ENCODE data around the gene JAK1.

Gene JAK1

DNA sequence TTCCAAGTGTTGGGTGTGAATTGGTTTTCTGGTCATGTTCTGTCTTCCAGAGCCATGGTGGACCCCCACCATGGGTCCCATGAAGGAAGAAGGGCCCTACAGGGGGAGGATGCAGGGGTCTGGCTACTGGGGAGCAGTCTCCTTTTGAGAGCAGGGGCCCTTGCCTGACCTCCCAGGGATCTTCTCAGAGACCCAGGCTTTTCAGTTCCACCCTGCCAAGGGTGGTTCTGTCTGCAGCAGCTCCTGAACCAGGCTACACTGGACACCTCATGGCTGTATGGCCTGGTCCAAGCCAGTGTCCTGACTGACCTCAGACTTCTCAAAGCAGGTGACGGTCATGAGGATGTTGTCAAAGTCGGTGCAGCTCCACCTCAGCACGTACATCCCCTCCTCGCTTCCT is 109.0 kb downstream of the JAK1 start:
- no peak for DNase-seq

DNA sequence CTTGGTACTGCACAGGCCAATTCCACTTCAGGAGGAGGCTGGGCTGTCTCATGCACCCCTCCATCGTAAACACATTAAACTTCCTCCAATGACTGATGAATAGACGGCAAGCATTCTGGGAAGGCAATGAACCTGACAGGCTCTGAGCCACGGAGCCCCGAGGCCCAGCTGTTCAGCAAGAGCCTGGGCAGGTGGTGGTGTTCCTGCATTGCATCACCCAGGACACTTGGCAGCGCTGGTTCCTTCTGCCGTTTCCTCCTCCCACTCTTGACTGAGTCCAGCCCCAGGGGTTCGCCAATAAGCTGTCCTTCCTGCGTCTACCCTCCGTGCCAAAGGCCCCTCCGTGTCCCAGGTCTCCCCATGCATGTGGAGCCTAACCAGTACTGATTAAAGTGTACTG is 109.8 kb downstream of the JAK1 start:
- DNase-seq: no peak

DNA sequence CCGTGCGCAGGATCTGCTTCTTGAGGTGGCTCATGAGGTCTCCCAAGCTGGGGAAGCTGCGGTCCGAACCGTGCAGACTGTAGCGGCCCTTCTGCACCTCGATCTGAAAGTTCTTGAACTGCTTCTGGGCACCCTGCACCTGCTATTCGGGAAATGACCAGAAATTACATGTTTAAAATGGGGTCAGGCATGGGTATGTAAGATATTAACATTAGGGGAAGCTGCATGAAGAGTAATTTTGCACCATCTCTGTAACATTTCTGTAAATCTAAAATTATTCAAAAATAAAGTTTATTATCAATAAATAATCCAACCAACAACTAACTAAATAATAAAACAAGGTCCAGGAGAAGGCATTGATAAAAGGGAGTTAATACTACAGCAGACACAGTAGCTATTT is 110.8 kb downstream of the JAK1 start:
- no peak for DNase-seq

DNA sequence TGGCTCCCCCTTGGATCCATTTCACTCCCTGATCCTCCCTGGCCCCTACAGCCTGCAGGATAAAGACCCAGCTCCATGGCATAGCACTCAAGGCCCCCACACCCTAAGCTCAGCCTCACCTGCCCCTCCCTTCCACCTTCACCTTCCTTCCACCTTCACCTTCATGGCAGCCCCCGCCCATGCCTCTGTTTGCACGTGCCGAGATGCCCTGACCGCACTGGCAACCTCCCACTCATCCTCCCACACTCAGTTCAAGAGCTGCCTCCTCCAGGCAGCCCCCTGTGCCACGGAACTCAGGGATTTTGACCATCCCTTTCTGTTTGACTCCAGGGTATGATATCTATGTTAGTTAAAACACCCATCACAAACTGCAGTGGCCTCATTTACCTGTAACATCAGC is 111.7 kb downstream of the JAK1 start:
- no peak for DNase-seq

DNA sequence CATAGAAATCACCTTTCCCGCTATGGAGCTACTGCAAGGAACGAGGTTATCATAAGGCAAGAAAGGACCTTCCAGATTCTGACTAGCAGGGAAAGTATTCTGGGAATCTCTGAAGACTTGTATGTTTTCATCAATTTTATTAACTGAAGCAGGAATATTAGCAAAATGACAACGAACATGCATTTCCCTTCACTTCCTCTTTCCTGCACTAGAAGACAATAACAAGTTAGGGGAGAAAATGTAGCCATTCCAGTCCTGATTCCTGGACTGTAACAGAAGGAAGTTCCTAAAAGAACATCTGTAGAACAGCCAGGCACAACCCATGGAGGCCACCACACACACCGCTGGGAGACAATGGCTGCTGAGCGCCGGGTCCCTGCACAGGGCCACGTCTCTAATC is 114.7 kb downstream of the JAK1 start:
- DNase-seq: no peak

DNA sequence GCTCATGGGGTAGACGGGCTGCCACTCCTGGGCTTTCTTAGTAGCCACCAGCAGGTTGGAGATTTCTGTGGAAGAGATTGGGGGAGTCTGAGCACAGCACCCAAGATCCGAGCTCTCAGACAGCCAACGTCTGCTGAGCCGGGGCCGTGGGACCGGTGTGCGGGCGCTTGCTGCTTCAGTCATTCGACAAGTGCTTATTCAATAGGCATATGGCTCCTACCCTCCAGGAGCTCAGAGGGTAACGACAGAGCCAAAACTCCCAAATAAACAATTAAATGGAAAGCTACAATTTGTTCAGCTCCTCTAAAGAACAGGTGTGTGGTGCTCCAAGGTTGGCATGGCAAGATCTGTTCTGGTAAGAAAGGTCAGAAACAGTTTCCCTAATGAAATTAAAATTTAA is 115.5 kb downstream of the JAK1 start:
- no peak for DNase-seq

DNA sequence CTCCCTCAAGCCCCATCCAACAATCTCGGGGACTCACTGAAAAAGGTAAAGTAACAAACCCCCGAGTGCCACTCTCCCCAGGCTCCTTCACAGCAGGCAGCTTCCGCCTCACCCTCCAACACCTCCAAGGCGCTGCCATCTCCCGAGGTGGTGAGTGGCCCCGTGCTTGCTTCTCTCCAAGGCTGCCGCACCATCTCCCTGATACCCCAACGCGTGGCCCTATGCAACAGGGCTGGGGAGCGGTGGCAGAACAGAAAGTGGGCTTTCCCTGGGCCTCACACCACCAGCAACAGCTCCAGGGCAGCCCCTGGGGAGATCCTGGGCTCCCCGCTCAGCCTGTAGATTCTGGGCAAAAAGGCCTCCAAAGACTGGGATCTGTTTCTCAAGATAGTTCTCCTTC is 116.4 kb downstream of the JAK1 start:
- DNase-seq: no peak

DNA sequence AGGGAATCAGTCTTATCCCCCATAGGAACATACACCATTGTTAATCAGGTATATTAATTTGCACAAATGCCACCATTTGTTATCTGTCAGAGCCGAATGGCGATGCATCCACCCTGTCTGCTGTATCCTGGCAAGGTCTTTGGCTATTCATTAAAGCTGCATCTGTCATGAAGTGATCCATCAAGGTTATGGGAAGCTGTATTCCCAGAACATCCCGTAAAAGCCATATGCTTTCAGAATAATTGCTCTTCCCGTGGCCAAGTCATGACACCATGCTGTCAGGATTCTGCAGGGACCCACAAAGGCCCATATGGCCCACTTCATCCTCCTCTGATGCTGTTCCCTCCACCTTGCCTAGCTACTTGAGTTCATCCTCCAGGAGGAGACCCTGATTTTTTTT is 117.5 kb downstream of the JAK1 start:
- DNase-seq: no peak

DNA sequence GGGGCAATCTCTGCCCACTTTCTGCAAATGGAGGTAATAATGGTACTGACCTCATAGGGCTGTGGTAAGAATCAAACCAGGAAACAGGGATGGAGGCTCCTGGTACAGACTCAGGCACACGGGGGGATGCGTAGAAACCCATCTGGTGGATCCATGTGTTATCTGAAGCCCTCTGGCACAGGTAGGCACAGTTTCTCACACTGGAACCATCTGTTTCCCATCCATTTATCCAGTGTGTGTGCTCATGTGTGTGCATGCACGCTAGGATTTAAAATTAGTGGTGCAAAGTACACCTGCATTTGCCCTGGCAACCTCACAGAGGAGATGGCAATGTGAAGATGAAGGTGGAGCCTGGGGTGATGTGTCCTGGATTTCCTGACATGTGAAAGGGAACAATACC is 118.2 kb downstream of the JAK1 start:
- no peak for DNase-seq

DNA sequence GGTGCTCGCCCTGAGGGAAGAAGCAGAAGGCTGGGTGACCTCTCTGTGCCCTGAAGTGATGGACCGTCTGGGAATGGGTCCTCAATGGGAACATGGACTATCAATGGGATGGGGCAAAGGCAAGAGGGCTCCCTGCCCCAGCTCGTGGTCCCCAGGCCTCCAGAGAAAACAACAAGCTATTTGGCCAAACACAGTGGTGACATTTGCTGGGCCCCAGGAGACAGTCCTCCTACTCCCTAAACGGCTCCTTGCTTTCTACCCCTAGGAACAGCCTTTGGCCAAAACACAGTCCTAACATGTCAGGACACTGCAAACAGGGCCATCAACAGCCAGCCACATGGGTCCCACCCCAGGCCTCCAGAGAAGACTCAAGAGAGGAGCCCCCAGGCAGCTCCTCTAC is 118.7 kb downstream of the JAK1 start:
- DNase-seq: no peak

DNA sequence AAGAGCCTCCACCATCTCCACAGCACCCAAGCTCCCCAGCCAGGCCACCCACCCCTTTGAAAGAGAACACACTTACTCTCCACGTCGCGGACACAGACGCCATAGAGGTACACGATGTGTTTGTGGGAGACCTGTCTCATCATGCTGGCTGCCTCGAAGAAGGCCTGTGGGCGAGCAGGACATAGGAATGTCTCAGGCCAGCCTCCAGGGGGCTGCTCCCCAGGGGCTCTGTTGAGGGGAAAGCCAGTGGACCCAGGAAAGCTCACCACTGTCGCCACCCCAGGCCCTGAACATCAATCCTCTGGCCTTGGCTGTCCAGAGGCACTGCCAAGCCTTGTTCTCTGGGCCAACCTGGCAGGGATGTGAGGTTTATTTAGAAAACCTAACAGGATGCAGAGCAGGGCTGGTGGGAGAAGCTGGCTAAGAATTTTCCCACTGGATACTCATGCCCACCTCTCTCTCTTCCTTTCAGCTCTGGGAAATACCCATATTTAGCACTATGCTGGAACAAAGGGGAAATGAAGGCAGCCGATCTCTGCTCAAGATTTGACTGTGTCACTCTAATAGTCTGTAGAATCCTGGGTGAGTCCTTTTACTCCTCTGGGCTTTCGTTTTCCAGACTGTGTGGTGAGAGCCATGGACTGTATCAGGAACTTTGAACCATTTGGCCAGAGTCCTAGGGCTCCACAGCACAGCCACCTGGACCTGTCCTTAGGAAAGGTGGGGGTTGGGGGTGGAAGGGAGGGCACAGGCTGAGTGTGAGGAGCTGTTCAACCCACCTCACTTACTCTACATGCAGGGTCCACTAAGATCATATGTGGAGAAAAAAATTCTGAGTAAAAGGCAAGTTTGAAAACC is 119.5 kb downstream of the JAK1 start:
- no peak for DNase-seq

DNA sequence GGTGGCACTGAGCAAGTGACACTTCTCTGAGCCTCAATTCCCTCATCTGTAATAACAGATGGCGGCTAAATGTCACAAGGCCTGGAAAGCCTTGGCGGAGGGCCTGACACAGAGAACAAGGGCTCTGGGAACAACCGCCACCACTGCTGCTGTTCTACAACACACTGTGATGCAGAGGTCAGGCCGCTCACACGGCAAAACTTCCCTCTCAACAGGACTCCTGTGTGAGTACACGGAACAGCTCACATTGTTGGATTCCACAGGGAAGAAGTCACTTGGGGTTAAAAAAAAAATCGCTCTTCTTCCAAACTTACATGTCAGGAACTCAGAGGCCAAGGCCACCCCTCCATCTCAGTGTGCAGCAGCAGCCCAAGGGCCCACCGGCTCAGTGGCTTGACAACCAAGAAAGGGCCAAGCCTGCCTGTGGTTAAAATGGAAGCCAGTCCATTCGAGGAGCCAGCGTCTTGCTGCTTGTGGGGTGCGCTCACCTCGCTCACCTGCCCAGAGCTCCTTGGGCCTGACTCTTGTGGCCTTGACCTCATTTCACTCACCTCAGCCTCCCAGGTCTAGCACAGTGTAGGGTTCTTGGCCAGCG is 120.4 kb downstream of the JAK1 start:
- no peak for DNase-seq

DNA sequence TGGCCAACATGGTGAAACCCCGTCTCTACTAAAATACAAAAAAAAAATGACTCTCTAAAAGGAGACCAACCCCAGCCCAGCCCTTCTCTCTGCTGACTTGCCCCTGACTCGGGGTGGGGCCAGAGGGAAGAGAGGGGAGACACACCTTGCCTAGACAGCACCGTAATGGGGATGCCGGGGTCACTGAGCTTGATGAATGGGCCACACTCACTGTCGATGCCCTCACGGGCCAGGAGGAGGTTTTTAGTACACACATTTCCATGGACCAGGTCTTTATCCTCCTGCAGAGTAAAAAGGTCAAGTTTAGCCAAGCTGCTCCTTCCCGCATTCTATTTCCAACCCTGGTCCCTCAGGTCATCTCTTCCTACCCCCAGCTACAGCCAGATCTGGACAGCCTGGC is 121.7 kb downstream of the JAK1 start:
- no peak for DNase-seq

DNA sequence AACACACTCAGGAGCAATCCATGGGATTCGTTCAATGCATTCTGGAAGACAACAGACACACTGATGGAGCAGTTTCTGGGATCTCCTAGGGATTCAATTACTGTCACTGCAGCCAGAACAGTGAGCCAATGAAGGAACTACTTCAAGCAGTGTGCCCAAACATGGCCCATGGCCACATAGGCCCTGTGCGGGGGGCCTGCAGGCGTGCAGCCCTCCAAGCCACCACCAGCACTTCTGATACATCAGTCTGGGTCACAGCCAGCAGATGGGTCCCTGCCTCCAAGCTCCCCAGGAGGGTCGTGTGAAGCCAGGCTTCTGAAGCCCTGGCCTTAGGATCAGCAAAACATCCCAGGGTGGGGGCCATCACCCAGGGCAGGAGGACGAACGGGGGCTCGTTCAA is 122.2 kb downstream of the JAK1 start:
- no peak for DNase-seq

DNA sequence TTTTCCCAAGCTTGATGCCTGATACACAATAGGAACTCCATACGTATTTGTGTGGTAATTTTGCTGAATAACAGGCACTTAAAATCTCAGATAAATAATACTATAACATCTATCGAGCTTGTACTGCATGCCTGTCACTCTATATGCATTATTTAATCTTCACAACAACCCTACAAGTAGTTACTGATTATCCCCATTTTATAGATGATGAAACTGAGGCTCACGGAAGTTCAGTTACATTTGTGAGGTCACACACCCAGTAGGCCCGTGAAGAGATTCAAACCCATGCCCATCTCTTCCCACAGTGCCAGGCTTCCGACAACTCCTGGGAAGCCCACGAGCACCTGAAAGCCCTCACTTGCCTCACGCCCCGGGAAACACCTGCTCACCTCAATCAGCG is 122.7 kb downstream of the JAK1 start:
- no peak for DNase-seq

DNA sequence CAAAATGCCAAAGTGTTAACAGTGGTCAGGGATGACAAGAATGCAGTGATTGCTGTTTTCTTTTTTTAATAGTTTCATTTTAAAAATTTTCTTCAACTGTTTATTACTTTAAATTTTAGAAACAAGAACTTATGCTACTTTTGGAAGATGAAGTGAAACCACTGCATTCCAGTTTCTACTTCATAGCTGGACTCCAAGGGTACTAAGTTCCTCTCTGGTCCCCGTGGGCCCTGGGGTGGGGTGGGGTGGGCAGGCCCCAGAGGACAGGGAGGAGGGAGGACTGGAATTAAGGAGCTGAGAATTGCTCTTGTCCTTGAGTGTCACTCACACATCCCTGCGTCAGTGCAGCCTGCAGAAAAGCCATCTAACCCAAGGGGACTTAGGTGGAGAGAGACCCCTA is 124.1 kb downstream of the JAK1 start:
- no peak for DNase-seq

DNA sequence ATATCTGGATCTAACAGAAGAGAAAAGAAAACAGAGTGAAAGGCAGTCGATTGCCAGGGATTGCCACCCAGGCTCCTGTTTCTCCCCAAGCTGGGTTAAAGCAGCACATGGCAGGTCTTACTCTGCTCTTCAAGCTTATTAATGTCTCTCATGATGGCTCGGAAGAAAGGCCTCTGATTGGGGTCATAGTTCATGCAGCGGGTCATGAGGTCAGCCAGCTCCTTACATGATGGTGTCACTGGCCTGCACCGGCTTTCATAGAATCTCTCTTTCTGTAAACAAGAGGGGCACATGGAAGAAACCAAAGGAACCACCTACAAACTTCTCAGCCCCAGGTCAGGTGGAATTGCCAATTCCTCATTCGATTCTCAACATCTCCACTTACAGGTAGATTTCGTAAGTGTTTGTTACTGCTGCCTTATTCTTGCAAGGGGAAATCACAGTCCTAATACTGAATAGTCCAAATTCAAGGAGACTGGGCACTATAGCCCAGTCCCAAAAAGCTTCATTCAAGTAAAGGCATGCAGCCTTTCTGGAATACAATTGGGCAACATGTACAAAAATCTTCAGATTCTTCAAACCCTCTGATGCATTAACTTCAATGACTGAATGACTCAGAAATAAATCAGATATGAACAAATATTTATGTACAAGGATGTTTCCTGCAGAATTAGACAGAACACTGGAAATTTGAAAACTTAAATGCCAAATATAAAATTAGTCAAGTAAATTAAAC is 124.9 kb downstream of the JAK1 start:
- no peak for DNase-seq

DNA sequence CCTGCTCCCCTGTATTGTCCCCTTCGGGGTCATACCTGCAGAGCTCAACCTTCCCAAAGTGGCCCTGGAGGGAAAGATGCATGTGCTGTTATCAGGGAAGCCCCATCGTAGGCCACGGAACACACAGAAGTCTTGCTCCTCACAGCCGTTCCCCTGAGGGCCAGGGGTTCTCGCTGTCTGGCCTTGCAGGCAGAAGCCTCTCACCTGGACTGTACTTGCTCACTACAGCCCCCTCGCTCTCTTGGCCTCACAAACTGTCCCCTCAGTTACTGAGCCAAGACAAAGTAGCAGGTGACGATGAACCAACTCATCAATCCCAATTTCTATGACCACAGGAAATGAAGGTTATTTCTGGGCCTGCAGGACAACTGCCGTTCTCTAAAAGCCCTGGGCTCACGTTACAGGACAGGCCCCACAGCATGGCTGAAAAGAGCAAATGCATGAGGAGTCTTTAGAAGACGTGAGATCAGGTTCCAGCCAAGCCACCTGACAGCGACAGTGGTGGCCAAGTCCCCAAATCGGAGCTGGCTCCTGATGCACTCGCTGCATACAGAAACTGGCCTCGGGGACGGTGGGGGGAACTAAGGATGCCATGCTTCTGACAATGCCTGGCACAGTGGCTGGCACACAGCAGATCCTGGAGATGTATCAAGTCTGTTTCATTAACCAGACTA is 126.5 kb downstream of the JAK1 start:
- no peak for DNase-seq

DNA sequence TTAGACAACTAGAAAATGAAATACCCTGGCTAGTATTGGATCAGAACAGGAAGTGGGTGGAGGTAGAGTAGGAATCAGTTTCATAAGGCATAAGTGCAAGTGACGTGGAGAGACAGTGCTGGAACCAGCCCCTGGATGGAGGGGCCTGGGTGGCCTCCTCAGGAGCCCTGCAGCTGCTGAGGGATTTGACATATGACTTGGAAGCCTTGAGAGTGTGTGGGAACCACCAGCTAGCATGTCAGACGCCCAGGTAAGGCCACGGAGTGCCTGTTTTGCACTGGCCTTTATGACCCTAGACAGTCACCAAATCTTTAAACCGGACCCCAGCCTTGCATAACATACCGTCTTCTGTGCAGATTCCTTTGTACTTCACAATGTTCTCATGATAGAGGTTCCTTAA is 127.1 kb downstream of the JAK1 start:
- DNase-seq: no peak

DNA sequence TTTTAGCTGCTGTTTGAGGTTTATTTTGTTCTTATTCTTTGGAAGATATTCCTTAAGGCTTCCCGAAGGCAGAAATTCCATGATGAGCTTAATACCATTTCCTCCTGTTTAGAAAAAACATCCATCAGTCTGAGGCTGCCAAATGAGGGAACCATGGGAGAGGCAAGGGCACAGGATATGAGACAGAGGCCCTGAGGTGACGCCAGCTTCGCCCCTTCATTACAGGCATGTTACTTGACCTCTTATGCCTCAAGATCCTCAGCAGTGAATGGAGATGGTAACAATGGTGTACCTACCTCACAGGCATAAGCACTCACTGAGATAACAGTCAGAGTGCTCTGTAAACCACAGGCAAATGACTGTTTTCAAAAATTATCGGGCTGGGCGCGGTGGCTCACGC is 127.9 kb downstream of the JAK1 start:
- DNase-seq: no peak

DNA sequence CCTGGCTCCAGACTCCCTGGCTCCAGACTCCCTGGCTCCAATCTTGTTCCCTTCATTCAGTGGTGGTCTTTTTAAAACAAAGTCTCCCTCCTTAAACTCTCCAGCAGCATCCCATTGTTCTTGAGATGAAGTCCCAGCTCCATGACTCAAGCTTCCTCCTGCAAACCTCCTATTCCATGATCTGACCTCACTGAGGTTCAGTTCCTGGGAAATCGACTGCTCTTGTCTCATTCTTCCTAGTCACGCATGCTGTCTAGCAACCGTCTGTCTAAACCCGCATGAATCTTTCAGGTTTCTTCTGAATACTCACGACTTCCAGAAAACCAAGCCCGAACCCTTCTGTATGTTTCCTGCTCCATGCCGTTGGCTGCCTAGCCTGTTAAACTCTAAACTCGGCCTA is 129.5 kb downstream of the JAK1 start:
- DNase-seq: no peak

DNA sequence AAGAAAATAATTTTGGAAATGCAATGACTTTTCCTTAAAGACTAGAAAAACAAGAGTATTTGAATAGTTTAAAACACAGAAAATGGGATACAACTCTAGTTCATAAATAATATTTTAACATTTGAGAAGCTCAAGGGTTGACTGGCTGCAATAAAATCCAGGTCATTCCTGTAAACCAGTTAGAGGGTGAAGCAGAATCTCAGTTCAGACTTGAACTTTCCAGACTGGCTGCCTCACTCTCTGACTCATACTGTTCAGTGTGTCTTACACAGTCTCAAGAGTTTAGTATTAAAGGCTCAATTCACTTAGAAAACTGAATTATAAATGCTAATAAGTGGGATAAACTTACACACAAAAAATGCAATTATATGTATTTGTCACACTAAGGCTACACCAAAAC is 131.6 kb downstream of the JAK1 start:
- no peak for DNase-seq

DNA sequence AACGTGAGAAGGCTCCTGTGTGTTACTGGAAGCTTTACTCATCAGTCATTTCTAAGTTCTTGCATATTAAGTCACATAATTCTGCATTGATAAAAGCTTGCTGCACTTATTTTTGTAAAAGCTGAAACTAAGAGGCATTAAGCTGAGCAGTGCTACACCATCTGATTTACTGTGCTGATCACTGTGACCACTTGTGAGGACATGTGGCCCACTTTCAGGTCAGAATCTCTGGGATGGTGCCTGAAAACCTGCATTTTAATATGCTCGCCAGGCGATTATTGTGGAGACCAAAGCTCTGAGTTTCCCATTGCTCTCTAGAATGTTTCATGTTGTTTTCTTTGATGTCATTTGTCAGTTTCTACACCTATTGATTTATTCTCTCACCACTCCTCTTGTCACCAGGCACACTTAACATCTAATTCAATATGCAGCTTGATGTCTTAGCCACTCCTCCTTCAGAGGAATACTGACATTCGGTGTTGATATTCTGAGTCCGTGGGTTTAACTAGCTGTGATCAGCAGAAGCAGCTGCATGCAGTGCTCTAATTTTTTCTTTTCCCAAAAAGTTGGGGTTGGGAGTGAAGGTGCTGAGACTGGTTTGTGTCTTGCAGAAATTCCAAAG is 136.2 kb downstream of the JAK1 start:
- DNase-seq: no peak

All from CD4-positive, alpha-beta T cell treated with Interleukin-6 for 4 hours (primary cell).